Prostate gland (tissue), 2 donors: ENCODE data around the gene TEX35.

ENCODE experiments used
- CTCF ChIP-seq, 4 experiments: fragments of 200-600 bp in 2 of 4; fragments of 450-650 bp in 2 of 4; sonication (generic) in 2 of 4; IDR thresholded peaks; 1 replicate in 3 of 4; 2 replicates in 1 of 4; pipeline ENCODE4 v1.5.1; 2016 to 2019; ENCODE audit warnings: antibody characterized with exemption in 4 of 4, mild to moderate bottlenecking in 2 of 4, moderate library complexity in 2 of 4
- POLR2A ChIP-seq: fragments of 450-650 bp; IDR thresholded peaks from one replicate; pipeline ENCODE4 v1.6.1; 2016; ENCODE audit warnings: antibody characterized with exemption, mild to moderate bottlenecking
- POLR2AphosphoS5 ChIP-seq: sonication (generic); formaldehyde crosslinking; IDR thresholded peaks from one replicate; pipeline ENCODE4 v1.6.1; 2017; ENCODE audit warnings: antibody characterized with exemption

DNA sequence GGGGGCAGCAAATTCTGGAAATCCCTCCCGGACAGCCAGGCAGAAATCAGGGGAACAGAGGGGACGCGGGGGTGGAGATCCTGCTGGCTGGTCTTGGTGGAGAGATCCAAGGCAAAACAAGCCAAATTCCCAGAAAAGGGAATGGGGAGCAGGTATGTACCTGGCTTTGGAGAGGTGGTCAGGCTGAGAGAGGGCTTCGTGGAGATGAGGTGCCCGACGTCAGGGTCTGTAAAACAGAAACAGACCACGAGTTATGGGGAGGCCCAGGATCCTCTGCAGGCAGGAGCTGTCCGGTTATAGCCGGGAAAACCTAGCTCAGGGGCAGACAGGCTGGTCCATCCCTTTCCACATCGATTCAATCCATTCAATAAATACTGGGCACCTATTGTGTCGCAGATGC, 20.6 kb upstream of the TEX35 start:
- no peak for TF ChIP-seq CTCF (IDR thresholded peaks at IDR 0.05)
- TF ChIP-seq POLR2A = no peak
- TF ChIP-seq POLR2AphosphoS5 = no peak
